ENCODE results near the gene DBX2.
"Not testable (repeated sequence)": the region's sequence is repeated elsewhere in the genome, so short reads cannot be mapped to it uniquely, and the experiment has no call there.

The DBX2 gene

GRCh38 chr12:45050751-45051571 is at the start of gene DBX2:
Gene DBX2, minus strand, starts transcription at chr12:45051099. Its CDS starts 172 bp downstream, at chr12:45050927.
- DNase-seq (ENCODE audit: extremely low spot score, insufficient read length, low read depth) (no peak), FAIRE-seq (no peak)

- DNase-seq (ENCODE audit: extremely low spot score, insufficient read length, low read depth): no peak
- FAIRE-seq: no peak
Observed at GRCh38 chr12:45098766-45099165, 47.9 kb upstream of the DBX2 start.

- DNase-seq (ENCODE audit: extremely low spot score, insufficient read length, low read depth); FAIRE-seq: not testable (repeated sequence)
Observed at GRCh38 chr12:45095417-45095816, 44.5 kb upstream of the DBX2 start.

GRCh38 chr12:45093051-45093450 is 42.2 kb upstream of the DBX2 start:
- no peak for FAIRE-seq

GRCh38 chr12:45089411-45090075 is 38.6 kb upstream of the DBX2 start:
- FAIRE-seq: no peak

More at GRCh38 chr12:45093051-45093450, 42.2 kb upstream of the DBX2 start:
- DNase-seq (ENCODE audit: extremely low spot score, insufficient read length, low read depth): no peak

GRCh38 chr12:45088608-45089007 is 37.7 kb upstream of the DBX2 start:
- no peak for DNase-seq (ENCODE audit: extremely low spot score, insufficient read length, low read depth)
- FAIRE-seq: no peak

More at GRCh38 chr12:45089411-45090075, 38.6 kb upstream of the DBX2 start:
- no peak for DNase-seq (ENCODE audit: extremely low spot score, insufficient read length, low read depth)

GRCh38 chr12:45084248-45084647 is 33.3 kb upstream of the DBX2 start:
- not testable (repeated sequence) for FAIRE-seq; DNase-seq (ENCODE audit: extremely low spot score, insufficient read length, low read depth)

- DNase-seq (ENCODE audit: extremely low spot score, insufficient read length, low read depth) (no peak), FAIRE-seq (no peak)
Observed at GRCh38 chr12:45077251-45077650, 26.4 kb upstream of the DBX2 start.

GRCh38 chr12:45076417-45077026 is 25.6 kb upstream of the DBX2 start:
- FAIRE-seq (no peak), DNase-seq (ENCODE audit: extremely low spot score, insufficient read length, low read depth) (no peak)

- no peak for DNase-seq (ENCODE audit: extremely low spot score, insufficient read length, low read depth)
- FAIRE-seq: no peak
Observed at GRCh38 chr12:45075587-45076282, 24.8 kb upstream of the DBX2 start.

- DNase-seq (ENCODE audit: extremely low spot score, insufficient read length, low read depth) (no peak), FAIRE-seq (no peak)
Observed at GRCh38 chr12:45065125-45065626, 14.3 kb upstream of the DBX2 start.

- no peak for FAIRE-seq
Observed at GRCh38 chr12:45060976-45061375, 10.1 kb upstream of the DBX2 start.

GRCh38 chr12:45051572-45052125 is 750 bp upstream of the DBX2 start:
- FAIRE-seq: no peak
- no peak for DNase-seq (ENCODE audit: extremely low spot score, insufficient read length, low read depth)

More at GRCh38 chr12:45060976-45061375, 10.1 kb upstream of the DBX2 start:
- no peak for DNase-seq (ENCODE audit: extremely low spot score, insufficient read length, low read depth)

GRCh38 chr12:45049912-45050750 is 768 bp downstream of the DBX2 start:
- DNase-seq (ENCODE audit: extremely low spot score, insufficient read length, low read depth): no peak
- no peak for FAIRE-seq

GRCh38 chr12:45042599-45042998 is 8.3 kb downstream of the DBX2 start:
- DNase-seq (ENCODE audit: extremely low spot score, insufficient read length, low read depth) (no peak), FAIRE-seq (no peak)

GRCh38 chr12:45040977-45041376 is 9.9 kb downstream of the DBX2 start:
- DNase-seq (ENCODE audit: extremely low spot score, insufficient read length, low read depth): no peak
- FAIRE-seq: no peak

- FAIRE-seq (no peak), DNase-seq (ENCODE audit: extremely low spot score, insufficient read length, low read depth) (no peak)
Observed at GRCh38 chr12:45039757-45040156, 11.1 kb downstream of the DBX2 start.

- DNase-seq (ENCODE audit: extremely low spot score, insufficient read length, low read depth): no peak
Observed at GRCh38 chr12:45034861-45035265, 16.0 kb downstream of the DBX2 start.

GRCh38 chr12:45017916-45018315 is 33.0 kb downstream of the DBX2 start:
- DNase-seq (ENCODE audit: extremely low spot score, insufficient read length, low read depth): no peak
- no peak for FAIRE-seq

More at GRCh38 chr12:45034861-45035265, 16.0 kb downstream of the DBX2 start:
- no peak for FAIRE-seq

All from GM18507 (cell line).